GM12874 (cell line): ENCODE data around the gene RAI1.

ENCODE experiments used
- CTCF ChIP-seq: IDR thresholded peaks from 2 replicates; pipeline ENCODE4 v1.5.1; 2011; ENCODE audit warnings: low read depth, mild to moderate bottlenecking, control low read depth, low read length, moderate library complexity; ENCODE audit not compliant: insufficient read depth

RAI1 gene

GRCh38 chr17:17702449-17703139 lies 21.3 kb downstream of the RAI1 start:
- TF ChIP-seq CTCF = no peak

GRCh38 chr17:17703140-17703919 lies 22.1 kb downstream of the RAI1 start:
- no peak for TF ChIP-seq CTCF

GRCh38 chr17:17704931-17705330 lies 23.7 kb downstream of the RAI1 start:
- no peak for TF ChIP-seq CTCF

- no peak for TF ChIP-seq CTCF
These were observed 25.1 kb downstream of the RAI1 start for GRCh38 chr17:17706140-17707060.

GRCh38 chr17:17708295-17708694 lies 27.0 kb downstream of the RAI1 start:
- no peak for TF ChIP-seq CTCF

GRCh38 chr17:17708816-17709215 lies 27.6 kb downstream of the RAI1 start:
- no peak for TF ChIP-seq CTCF

- TF ChIP-seq CTCF = no peak
These were observed 28.6 kb downstream of the RAI1 start for GRCh38 chr17:17709815-17710321.
